ENCODE results near the gene CDC34. TPM values are rescaled to one million over a fixed set of nuclear protein-coding genes. Genes with fewer than 3 reads are reported as not detected.

CDC34 gene
- total RNA-seq, 2 donors from 2014 or later: 31.4 to 44.5 TPM

DNA sequence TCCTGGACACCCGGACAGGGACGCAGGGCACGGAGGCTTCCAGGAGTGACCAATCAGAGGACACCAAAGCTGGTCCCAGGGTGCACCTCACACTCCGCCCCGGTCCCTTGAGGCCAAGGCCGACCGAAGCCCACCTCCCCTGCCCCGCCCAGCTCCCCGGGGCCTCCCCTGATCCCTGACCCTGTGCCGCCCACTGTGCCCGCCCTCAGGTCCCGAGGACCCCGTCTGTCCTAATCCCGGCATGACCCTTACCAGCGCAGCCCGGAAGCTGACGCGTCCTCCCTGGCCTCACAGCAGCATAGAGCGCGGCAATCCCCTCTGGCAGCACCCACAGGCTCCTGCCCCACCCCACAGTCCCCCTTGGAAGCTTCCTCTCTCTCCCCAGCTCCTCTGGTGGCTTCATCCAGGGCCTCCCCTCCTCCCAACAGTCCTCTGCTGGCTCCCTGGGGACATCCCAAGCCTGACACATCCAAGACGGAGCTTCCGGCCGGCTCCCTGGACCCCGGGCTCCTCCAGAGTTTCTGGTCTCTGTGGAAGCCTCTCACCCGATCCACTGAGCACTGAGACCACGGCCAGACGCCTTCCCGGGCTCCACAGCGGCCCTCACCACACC lies 7.4 kb upstream of the CDC34 start:
- H3K27me3 Mint-ChIP-seq: peaks cover 3% of the 10 kb centered on the region
- H3K9me3 Mint-ChIP-seq: no peaks in the 10 kb centered on the region
- no peak overlapping the region for H3K4me3 Mint-ChIP-seq
- H3K27ac Mint-ChIP-seq: no peak overlapping the region
- H3K4me1 Mint-ChIP-seq: no peaks in the 10 kb centered on the region
- ATAC-seq (replicated peaks): no peak
- no peaks in the 10 kb centered on the region for H3K36me3 Mint-ChIP-seq (ENCODE audit: low read depth)

DNA sequence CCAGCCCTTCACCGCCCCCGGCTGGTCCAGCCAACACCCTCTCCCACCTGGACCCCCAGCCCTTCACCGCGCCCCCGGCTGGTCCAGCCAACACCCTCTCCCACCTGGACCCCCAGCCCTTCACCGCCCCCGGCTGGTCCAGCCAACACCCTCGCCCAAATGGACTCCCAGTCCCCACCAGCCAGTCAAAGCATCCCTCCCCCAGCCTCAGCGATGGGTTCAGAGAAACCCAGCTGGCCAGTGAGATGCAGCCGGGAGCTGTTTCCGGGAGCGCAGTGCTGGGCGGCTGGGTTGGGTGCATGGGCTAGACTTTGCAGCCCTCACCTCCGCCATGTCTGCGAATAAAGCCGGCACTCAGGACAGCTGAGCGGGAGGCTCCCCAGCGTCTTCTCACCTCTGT lies 6.5 kb upstream of the CDC34 start:
- Mint-ChIP-seq H3K27me3 (peaks cover 3% of the 10 kb centered on the region), H3K9me3 (no peaks in the 10 kb centered on the region), H3K36me3 (ENCODE audit: low read depth) (no peaks in the 10 kb centered on the region), H3K4me3 (no peak overlapping the region), H3K27ac (no peak overlapping the region), H3K4me1 (no peaks in the 10 kb centered on the region)
- ATAC-seq (replicated peaks): no peak

DNA sequence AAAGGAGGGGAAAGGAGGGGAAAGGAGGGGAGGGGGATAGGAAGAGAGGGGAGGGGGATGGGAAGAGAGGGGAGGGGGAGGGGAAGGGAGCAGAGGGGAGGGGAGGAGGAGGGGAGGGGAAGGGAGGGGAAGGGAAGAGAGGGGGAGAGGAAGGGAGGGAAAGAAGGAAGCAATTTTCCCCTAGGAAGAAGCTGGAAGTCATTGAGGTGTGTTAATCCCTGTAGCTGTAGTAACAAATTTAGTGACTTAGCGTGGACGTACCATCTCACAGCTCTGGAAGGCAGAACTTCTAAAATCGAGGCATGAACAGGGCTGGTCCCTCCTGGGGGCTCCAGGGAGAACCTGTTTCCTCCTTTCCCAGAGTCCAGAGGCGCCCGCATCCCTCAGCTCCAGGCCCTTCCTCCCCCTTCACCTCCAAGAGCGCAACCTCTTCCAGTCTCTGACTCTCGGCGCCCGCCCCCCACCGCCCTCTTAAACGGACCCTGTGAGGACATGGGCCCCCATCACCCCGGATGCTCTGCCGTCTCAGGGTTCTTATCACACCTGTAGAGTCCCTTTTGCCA lies 5.6 kb upstream of the CDC34 start:
- Mint-ChIP-seq H3K4me1 (no peaks in the 10 kb centered on the region), H3K9me3 (no peaks in the 10 kb centered on the region), H3K4me3 (no peak overlapping the region), H3K36me3 (ENCODE audit: low read depth) (no peaks in the 10 kb centered on the region), H3K27me3 (peaks cover 3% of the 10 kb centered on the region), H3K27ac (no peak overlapping the region)
- no peak for ATAC-seq (replicated peaks)

DNA sequence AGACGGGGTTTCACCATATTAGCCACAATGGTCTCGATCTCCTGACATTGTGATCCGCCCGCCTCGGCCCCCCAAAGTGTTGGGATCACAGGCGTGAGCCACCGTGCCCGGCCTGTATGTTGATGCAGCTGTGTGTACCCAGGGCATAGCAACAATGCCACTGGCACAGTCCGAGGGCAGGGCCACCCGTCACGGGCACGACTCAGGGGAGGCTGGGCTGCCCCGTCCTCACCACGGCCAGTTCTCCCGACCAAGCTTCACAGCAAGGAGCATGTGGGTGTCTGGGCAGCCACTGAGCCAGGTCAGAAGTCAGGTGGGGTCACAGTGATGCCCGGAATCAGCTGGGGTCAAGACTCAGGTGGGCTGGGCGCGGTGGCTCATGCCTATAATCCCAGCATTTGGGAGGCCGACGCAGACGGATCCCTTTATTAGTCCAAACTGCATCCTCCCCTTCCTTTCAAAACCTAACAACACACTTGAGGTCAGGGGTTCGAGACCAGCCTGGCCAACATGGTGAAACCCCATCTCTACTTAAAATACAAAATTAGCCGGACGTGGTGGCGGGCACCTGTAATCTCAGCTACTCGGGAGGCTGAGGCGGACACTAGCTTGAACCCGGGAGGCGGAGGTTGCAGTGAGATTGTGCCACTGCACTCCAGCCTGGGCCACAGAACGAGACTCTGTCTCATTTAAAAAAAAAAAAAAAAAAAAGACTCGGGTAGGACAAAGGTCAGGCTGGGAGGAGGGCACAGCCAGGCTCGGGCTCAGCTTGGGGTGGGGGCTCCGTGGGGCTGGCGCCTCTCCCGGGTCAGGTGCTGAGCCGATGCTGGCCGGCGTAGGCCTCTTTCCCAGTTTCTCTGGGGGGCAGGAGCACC lies 1.2 kb upstream of the CDC34 start:
- peak overlapping the region; percentile 63 for H3K4me3 Mint-ChIP-seq
- H3K9me3 Mint-ChIP-seq: no peaks in the 10 kb centered on the region
- ATAC-seq (replicated peaks): no peak
- H3K27me3 Mint-ChIP-seq: peaks cover 3% of the 10 kb centered on the region
- H3K4me1 Mint-ChIP-seq: no peaks in the 10 kb centered on the region
- no peak overlapping the region for H3K27ac Mint-ChIP-seq
- no peaks in the 10 kb centered on the region for H3K36me3 Mint-ChIP-seq (ENCODE audit: low read depth)

DNA sequence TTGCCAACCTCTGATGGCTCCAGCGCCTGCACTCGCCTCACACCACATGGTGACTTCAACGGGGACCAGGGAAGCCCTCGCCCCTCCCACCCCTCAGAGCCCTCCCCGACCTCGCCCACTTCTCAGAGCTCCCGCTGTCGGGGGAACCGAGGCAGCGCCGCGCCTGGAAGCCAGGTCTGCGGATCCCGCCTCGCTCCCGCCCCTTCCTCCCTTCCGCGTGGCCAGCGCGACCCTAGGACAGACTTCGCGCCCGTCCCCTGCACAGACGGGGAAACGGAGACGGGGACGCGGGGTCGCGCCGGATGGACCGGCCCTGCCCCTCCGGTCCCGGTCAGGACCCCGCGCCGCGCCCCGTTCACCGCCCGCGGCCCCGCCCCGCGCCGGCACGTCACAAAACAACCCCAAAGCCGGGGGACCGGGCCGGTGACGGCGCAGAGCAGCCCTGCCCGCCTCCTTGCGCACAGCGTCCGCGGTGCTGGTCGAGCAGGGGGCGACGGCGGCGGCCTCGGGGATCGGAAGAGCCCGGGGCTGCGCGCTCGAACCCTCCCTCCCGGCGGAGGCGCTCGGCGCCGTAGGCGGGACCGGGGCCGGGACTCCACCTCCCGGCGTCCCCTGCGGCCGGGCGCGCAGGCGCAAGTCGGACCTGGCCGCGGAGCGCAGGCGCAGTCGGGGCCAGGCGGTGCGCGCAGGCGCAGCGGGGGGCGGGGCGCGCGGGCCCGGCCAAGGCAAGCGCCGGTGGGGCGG lies 379 bp upstream of the CDC34 start:
- no peaks in the 10 kb centered on the region for H3K36me3 Mint-ChIP-seq (ENCODE audit: low read depth)
- H3K27ac Mint-ChIP-seq: no peak overlapping the region

DNA sequence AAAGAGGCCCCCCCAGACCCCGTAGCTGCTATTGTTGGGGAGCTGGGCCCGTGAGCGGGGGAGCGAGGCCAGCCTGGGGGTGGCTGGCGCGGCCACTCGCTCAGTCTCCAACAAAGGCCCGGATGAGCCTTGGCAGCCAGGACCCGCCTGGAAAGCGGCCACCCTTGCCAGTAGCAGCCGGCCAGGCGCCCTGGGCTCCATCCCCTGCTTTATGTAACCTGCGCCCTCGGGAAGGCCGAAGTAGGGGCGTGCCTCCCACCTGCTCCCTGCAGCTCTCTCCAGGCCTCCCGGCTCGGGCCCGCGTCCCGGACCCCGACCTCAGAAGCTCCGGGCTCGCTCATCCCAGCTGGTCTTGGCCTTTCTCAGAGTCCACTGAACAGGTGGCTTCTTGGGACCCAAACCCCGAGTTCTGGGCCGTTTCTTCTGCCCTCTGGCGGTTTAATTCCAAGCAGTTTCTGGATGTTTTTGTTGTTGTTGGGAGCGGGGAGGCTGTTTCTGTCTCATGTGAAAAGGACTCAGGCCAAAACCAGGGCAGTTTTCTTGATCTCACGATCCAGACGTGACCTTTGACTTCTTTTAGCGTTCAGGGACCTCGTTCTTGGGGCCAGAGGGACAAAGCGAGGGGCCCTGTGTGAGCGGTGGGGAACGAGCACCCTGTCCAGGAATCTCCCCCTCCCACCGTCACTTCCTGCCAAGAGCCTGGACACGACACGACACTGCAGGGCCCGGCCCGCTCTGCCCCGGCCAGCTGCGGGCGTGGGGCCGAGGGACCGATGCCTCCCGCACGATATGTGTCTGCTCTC lies 1.2 kb downstream of the CDC34 start:
- peak; percentile 31 for ATAC-seq (replicated peaks)
- peaks cover 2% of the 10 kb centered on the region for H3K36me3 Mint-ChIP-seq (ENCODE audit: low read depth)
- peak overlapping the region; percentile 85 for H3K27ac Mint-ChIP-seq
- H3K9me3 Mint-ChIP-seq: no peaks in the 10 kb centered on the region
- no peaks in the 10 kb centered on the region for H3K4me1 Mint-ChIP-seq
- peak overlapping the region; percentile 86 for H3K4me3 Mint-ChIP-seq
- H3K27me3 Mint-ChIP-seq: no peaks in the 10 kb centered on the region

More for the DNA sequence above, 379 bp upstream of the CDC34 start:
- Mint-ChIP-seq H3K27me3 (peaks cover 3% of the 10 kb centered on the region), H3K9me3 (no peaks in the 10 kb centered on the region), H3K4me3 (peak overlapping the region; percentile 86), H3K4me1 (no peaks in the 10 kb centered on the region)
- ATAC-seq (replicated peaks): peak; percentile 77

DNA sequence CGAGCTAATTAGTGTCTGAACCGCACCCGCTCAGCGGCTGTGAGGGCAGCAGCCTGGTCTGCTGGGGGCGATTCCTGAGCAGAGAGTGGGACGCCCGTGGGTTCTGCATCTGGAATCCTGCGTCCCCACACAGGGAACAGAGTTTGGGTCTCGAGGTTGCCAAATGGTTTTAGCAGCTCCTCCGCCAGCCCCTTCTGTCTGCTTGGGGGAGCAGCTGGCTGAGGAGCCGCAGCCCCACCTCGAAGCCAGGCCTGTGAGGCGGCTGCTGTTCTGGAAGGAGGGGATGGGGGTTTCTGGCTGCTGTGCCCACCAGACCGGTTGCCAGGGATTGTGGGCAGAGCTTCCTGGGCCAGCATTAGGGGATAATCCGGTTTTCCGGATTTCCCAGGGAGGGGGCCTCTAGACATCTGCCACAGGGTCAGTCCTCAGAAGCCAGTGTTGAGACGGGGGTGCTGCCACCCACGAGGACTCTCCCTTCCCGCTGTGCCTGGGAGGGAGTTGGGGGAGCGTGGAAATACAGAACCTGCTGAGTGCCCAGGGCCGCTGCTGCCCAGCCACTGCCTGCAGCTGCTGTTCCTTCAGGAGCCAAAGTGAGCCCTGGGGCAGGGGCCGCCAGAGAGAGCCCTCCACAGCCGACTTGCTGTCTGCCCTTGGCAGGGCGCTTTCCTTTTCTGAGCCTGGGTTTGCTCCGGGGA lies 2.0 kb downstream of the CDC34 start:
- Mint-ChIP-seq H3K4me3 (peak overlapping the region; percentile 86), H3K27ac (peak overlapping the region; percentile 85), H3K36me3 (ENCODE audit: low read depth) (peaks cover 9% of the 10 kb centered on the region), H3K9me3 (no peaks in the 10 kb centered on the region), H3K4me1 (peaks cover 4% of the 10 kb centered on the region), H3K27me3 (no peaks in the 10 kb centered on the region)
- no peak for ATAC-seq (replicated peaks)

DNA sequence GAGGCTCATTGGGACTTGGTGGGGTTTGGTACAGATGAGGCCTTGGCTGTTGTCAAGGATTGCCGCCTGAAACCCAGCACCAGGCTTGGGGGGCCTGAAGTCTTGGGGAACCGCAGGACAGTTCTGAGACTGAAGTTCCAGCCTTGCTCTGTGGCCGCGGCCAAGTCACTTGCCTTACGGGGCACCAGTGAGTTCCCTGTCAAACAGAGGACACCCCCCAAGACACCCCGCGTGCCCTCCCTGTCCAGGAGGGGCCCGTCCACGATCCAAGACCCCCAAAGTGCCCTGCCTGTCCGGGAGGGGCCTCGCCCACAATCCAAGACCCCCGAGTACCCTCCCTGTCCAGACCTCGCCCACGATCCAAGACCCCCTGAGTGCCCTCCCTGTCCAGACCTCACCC lies 2.5 kb downstream of the CDC34 start:
- peaks cover 15% of the 10 kb centered on the region for H3K36me3 Mint-ChIP-seq (ENCODE audit: low read depth)
- H3K27ac Mint-ChIP-seq: no peak overlapping the region
- ATAC-seq (replicated peaks): no peak
- H3K4me1 Mint-ChIP-seq: peaks cover 4% of the 10 kb centered on the region
- H3K9me3 Mint-ChIP-seq: no peaks in the 10 kb centered on the region
- H3K27me3 Mint-ChIP-seq: no peaks in the 10 kb centered on the region
- peak overlapping the region; percentile 86 for H3K4me3 Mint-ChIP-seq

DNA sequence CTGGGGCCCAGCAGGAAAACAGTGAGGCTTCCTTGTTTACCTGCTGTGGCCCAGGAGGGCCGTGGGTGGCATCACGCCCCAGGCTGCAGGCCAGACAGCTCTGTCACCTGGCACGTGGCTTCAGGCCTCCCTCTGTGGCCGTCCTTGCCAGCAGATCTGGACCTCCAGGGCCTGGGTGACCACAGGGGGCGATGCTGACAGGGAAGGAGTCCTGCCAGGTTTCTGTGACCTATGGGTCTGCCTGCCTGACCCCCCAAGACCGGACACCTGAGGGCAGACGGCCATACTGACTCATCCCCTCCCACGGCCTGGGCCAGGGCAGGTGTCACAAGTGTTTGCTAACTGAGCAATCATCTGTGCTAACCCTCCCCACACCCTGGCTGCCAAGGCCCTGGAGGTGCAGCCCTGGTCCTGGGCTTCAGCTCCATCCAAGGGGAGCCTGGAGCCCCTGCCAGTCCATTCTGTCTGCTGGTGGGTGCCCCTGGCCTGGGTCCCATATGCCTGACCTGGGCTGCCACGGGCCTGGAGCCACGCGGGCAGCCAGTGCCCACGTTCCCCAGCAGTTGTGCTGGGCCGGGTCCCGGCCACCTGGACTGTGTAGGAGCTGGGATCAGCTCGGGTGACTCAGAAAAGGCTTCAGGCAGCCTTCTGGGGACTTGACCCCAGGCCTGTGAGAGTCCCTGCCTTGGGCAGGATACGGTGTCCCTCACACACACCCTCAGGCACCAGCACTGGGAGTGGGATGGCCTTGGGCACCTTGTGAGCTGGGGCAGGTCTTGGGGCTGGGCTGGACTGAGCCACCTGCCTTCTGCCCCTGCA lies 3.7 kb downstream of the CDC34 start:
- peaks cover 4% of the 10 kb centered on the region for H3K4me1 Mint-ChIP-seq
- H3K9me3 Mint-ChIP-seq: no peaks in the 10 kb centered on the region
- H3K27me3 Mint-ChIP-seq: no peaks in the 10 kb centered on the region
- H3K4me3 Mint-ChIP-seq: peak overlapping the region; percentile 39
- ATAC-seq (replicated peaks): no peak
- H3K36me3 Mint-ChIP-seq (ENCODE audit: low read depth): peaks cover 21% of the 10 kb centered on the region
- no peak overlapping the region for H3K27ac Mint-ChIP-seq

DNA sequence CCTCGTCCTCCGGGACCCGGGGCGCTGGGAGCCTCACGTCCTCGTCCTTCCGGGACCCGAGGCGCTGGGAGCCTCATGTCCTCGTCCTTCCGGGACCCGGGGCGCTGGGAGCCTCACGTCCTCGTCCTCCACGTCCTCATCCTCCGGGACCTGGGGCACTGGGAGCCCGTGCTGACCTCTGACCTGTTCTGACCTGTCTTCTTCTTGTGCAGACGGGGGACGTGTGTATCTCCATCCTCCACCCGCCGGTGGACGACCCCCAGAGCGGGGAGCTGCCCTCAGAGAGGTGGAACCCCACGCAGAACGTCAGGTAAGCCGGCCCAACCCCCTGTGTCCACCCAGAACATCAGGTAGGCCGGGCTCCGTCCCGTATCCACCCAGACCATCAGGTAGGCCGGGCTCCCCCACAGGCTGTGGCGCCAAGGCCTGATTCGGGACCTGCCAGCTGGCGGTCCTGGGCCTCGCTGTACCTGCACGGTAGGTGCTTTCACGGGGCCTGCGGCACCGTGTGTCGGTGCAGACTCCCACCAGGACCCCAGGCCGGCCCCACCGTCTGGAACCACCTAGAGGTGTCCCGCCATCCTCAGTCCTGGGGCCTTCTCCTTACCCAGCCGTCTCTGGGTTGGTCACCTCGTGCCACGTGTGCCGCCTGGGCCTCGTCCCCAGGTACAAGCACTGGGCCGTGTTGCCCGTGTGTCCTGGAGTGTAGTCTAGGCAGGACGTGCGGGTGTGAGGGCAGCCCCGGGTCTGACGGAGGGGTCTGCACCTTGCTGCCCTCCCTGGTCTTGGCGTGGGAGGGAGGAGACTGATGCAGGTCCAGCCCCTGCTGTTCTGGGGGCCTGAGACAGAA lies 4.7 kb downstream of the CDC34 start:
- Mint-ChIP-seq H3K4me1 (peaks cover 4% of the 10 kb centered on the region), H3K4me3 (no peak overlapping the region), H3K27ac (no peak overlapping the region), H3K27me3 (no peaks in the 10 kb centered on the region), H3K36me3 (ENCODE audit: low read depth) (peaks cover 21% of the 10 kb centered on the region), H3K9me3 (no peaks in the 10 kb centered on the region)
- no peak for ATAC-seq (replicated peaks)

DNA sequence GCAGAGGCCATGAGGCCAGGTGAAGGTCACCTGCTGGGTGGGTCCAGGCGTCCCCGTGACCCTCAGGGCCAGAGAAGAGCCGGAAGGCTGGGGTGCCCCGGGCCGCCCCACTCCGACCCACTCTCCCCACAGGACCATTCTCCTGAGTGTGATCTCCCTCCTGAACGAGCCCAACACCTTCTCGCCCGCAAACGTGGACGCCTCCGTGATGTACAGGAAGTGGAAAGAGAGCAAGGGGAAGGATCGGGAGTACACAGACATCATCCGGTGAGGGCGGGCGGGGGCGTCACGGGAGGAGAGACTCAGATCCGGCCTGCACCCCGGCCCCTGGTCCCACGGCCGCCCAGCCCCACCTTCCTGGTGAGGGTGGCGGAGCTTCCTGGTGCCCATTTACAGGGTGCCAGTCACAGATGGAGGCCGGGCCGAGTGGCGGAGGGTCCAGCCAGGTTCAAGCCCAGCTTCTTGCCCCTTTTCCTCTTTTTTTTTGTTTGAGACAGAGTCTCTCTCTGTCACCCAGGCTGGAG lies 5.4 kb downstream of the CDC34 start:
- peaks cover 4% of the 10 kb centered on the region for H3K4me1 Mint-ChIP-seq

More for the DNA sequence above, 5.4 kb downstream of the CDC34 start:
- no peaks in the 10 kb centered on the region for H3K9me3 Mint-ChIP-seq
- no peak overlapping the region for H3K27ac Mint-ChIP-seq
- no peaks in the 10 kb centered on the region for H3K27me3 Mint-ChIP-seq
- ATAC-seq (replicated peaks): no peak
- no peak overlapping the region for H3K4me3 Mint-ChIP-seq
- peaks cover 21% of the 10 kb centered on the region for H3K36me3 Mint-ChIP-seq (ENCODE audit: low read depth)

All from activated T-helper 17 cell treated with anti-CD3 and anti-CD28 coated beads, Interleukin-2, amount 50 U/mL, for 72 hours (primary cell).